ENCODE data around the gene SOX4. TPM values are rescaled to one million over a fixed set of nuclear protein-coding genes. Genes with fewer than 3 reads are reported as not detected.

SOX4 gene
- polyA plus RNA-seq, 3 donors = 2.2 to 15.7 (median 2.5) TPM

DNA sequence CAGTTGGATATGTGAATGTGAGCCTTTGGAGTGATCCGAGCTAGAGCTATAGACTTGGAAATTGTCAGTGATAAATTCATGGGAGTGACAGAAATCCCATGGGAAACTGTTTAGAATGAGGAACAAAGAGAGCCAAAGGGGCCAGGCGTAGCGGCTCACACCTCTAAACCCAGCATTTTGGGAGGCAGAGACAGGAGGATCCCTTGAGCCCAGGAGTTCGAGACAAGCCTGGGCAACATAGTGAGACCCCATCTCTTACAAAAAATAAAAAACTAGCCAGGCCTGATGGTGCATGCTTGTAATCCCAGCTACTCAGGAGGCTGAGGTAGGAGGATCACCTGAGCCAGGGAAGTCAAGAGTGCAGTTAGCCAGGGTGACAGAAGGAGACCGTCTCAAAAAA is 39.3 kb upstream of the SOX4 start:
- H3K27me3 Mint-ChIP-seq (ENCODE audit: low read depth in 3 of 3) = no peaks in the 10 kb centered on the region
- DNase-seq = no peak
- no peak overlapping the region for H3K4me3 Mint-ChIP-seq
- H3K27ac ChIP-seq (ENCODE audit: low read depth in 1 of 2, low read length in 2 of 2) = no peak overlapping the region
- WGBS (ENCODE audit: insufficient coverage) = 100% methylated on average over 1 of the region's 5 CpGs
- H4K20me1 ChIP-seq (ENCODE audit: insufficient read depth, low read length) = no peaks in the 10 kb centered on the region
- H3K36me3 Mint-ChIP-seq = no peaks in the 10 kb centered on the region
- H3K9me3 Mint-ChIP-seq = peaks cover 8 to 33% (median 18%) of the 10 kb centered on the region in 7 donors
- H3K9me3 ChIP-seq (replicated peaks in 1 of 2; ENCODE audit: control insufficient read depth in 1 of 2, insufficient read depth in 1 of 2, low read length in 2 of 2) = peaks cover 7 to 14% of the 10 kb centered on the region in 2 donors
- H3K36me3 ChIP-seq (replicated peaks in 1 of 2; ENCODE audit: control insufficient read depth in 1 of 2, insufficient read depth in 2 of 2, low read length in 2 of 2) = no peaks in the 10 kb centered on the region
- H3K79me2 ChIP-seq (ENCODE audit: insufficient read depth, low read length) = no peaks in the 10 kb centered on the region
- TF ChIP-seq, protein P1, sequence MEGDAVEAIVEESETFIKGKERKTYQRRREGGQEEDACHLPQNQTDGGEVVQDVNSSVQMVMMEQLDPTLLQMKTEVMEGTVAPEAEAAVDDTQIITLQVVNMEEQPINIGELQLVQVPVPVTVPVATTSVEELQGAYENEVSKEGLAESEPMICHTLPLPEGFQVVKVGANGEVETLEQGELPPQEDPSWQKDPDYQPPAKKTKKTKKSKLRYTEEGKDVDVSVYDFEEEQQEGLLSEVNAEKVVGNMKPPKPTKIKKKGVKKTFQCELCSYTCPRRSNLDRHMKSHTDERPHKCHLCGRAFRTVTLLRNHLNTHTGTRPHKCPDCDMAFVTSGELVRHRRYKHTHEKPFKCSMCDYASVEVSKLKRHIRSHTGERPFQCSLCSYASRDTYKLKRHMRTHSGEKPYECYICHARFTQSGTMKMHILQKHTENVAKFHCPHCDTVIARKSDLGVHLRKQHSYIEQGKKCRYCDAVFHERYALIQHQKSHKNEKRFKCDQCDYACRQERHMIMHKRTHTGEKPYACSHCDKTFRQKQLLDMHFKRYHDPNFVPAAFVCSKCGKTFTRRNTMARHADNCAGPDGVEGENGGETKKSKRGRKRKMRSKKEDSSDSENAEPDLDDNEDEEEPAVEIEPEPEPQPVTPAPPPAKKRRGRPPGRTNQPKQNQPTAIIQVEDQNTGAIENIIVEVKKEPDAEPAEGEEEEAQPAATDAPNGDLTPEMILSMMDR (IDR thresholded peaks at IDR 0.05) = no peak
- H3K4me1 ChIP-seq (ENCODE audit: control insufficient read depth in 1 of 2, insufficient read depth in 2 of 2, low read length in 2 of 2) = no peaks in the 10 kb centered on the region
- no peak overlapping the region for H3K27ac Mint-ChIP-seq
- no peak overlapping the region for H3K4me2 ChIP-seq (replicated peaks; ENCODE audit: extremely low read depth, low read length, poor library complexity, severe bottlenecking)
- H3K4me1 Mint-ChIP-seq = no peaks in the 10 kb centered on the region
- no peak overlapping the region for H3K9ac ChIP-seq (ENCODE audit: insufficient read depth, low read length, poor library complexity, severe bottlenecking)
- H3K4me3 ChIP-seq (replicated peaks in 1 of 3; ENCODE audit: low read depth in 2 of 3, low read length in 3 of 3) = no peak overlapping the region
- intact Hi-C loops (cut with micrococcal nuclease) = no loop called here
- H3K27me3 ChIP-seq (ENCODE audit: control insufficient read depth in 2 of 2, insufficient read depth in 2 of 2, low read length in 2 of 2) = no peaks in the 10 kb centered on the region
- no peak overlapping the region for H2AFZ ChIP-seq (ENCODE audit: insufficient read depth, low read depth, low read length, poor library complexity, severe bottlenecking)

DNA sequence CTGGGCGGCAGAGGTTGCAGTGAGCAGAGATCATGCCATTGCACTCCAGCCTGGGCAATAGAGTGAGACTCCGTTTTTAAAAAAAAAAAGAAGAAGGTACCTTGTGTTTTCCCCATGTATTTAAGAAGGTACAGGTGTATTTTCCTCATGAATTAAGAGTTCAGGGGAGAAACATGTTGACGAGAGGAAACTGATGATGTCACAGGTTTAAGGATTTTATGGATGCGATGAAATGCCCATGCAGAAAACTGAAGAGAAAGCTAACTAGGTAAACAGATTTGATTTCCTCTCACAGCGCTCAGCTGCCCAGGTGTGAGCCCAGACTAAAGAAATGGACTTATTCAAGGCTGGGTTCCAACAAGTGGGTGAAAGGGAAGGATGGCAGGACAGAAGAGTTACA is 38.4 kb upstream of the SOX4 start:
- 100% methylated on average over 4 of the region's 5 CpGs for WGBS (ENCODE audit: insufficient coverage)
- intact Hi-C loops (cut with micrococcal nuclease) = no loop called here
- no peaks in the 10 kb centered on the region for H3K4me1 ChIP-seq (ENCODE audit: control insufficient read depth in 1 of 2, insufficient read depth in 2 of 2, low read length in 2 of 2)
- H3K9ac ChIP-seq (ENCODE audit: insufficient read depth, low read length, poor library complexity, severe bottlenecking) = no peak overlapping the region
- no peak overlapping the region for H3K4me3 Mint-ChIP-seq
- no peaks in the 10 kb centered on the region for H3K79me2 ChIP-seq (ENCODE audit: insufficient read depth, low read length)
- no peaks in the 10 kb centered on the region for H3K27me3 ChIP-seq (ENCODE audit: control insufficient read depth in 2 of 2, insufficient read depth in 2 of 2, low read length in 2 of 2)
- H3K9me3 Mint-ChIP-seq = peaks cover 8 to 31% (median 16%) of the 10 kb centered on the region in 7 donors
- H3K4me3 ChIP-seq (replicated peaks in 1 of 3; ENCODE audit: low read depth in 2 of 3, low read length in 3 of 3) = no peak overlapping the region
- no peak overlapping the region for H2AFZ ChIP-seq (ENCODE audit: insufficient read depth, low read depth, low read length, poor library complexity, severe bottlenecking)
- H3K36me3 Mint-ChIP-seq = no peaks in the 10 kb centered on the region
- H3K27me3 Mint-ChIP-seq (ENCODE audit: low read depth in 3 of 3) = no peaks in the 10 kb centered on the region
- TF ChIP-seq, protein P1 (IDR thresholded peaks at IDR 0.05) = no peak
- H3K4me2 ChIP-seq (replicated peaks; ENCODE audit: extremely low read depth, low read length, poor library complexity, severe bottlenecking) = no peak overlapping the region
- H3K9me3 ChIP-seq (replicated peaks in 1 of 2; ENCODE audit: control insufficient read depth in 1 of 2, insufficient read depth in 1 of 2, low read length in 2 of 2) = peaks cover 3 to 13% of the 10 kb centered on the region in 2 donors
- H3K4me1 Mint-ChIP-seq = no peaks in the 10 kb centered on the region
- H4K20me1 ChIP-seq (ENCODE audit: insufficient read depth, low read length) = no peaks in the 10 kb centered on the region
- no peak overlapping the region for H3K27ac ChIP-seq (ENCODE audit: low read depth in 1 of 2, low read length in 2 of 2)
- H3K27ac Mint-ChIP-seq = no peak overlapping the region
- DNase-seq = no peak
- H3K36me3 ChIP-seq (replicated peaks in 1 of 2; ENCODE audit: control insufficient read depth in 1 of 2, insufficient read depth in 2 of 2, low read length in 2 of 2) = no peaks in the 10 kb centered on the region
